NCI-H1417 (cell line): Measurements from ENCODE around the gene ACAD10.
"Not testable (repeated sequence)": the region's sequence is repeated elsewhere in the genome, so short reads cannot be mapped to it uniquely, and the experiment has no call there.

Source experiments
- DNase-seq, 3 experiments: peaks; one replicate each; lab custom pipeline; 2025; lab: John Stamatoyannopoulos, UW

Gene ACAD10

GRCh38 chr12:111687255-111687654 lies 1.4 kb downstream of the ACAD10 start:
- DNase-seq, result no peak

- DNase-seq, result no peak
These were observed 2.1 kb downstream of the ACAD10 start for GRCh38 chr12:111687952-111688351.

GRCh38 chr12:111691262-111691661 lies 5.4 kb downstream of the ACAD10 start:
- DNase-seq, result no peak

GRCh38 chr12:111692575-111693210 lies 6.8 kb downstream of the ACAD10 start:
- no peak for DNase-seq

- no peak for DNase-seq
These were observed 8.0 kb downstream of the ACAD10 start for GRCh38 chr12:111693818-111694217.

GRCh38 chr12:111699962-111700361 lies 14.1 kb downstream of the ACAD10 start:
- DNase-seq, result no peak

GRCh38 chr12:111705672-111706071 lies 19.8 kb downstream of the ACAD10 start:
- DNase-seq, result no peak

GRCh38 chr12:111706145-111706544 lies 20.3 kb downstream of the ACAD10 start:
- DNase-seq, result no peak

- DNase-seq, result peak in 2 of 3 experiments; percentile 38 to 81
These were observed 29.4 kb downstream of the ACAD10 start for GRCh38 chr12:111715279-111715678.

- not testable (repeated sequence) for DNase-seq
These were observed 33.5 kb downstream of the ACAD10 start for GRCh38 chr12:111719316-111719715.

- no peak for DNase-seq
These were observed 34.6 kb downstream of the ACAD10 start for GRCh38 chr12:111720457-111720856.

GRCh38 chr12:111723646-111724360 lies 38.0 kb downstream of the ACAD10 start:
- DNase-seq, result not testable (repeated sequence)

GRCh38 chr12:111728795-111729194 lies 42.9 kb downstream of the ACAD10 start:
- DNase-seq, result no peak

GRCh38 chr12:111730420-111730819 lies 44.6 kb downstream of the ACAD10 start:
- DNase-seq, result no peak

GRCh38 chr12:111732786-111733185 lies 46.9 kb downstream of the ACAD10 start:
- no peak for DNase-seq

GRCh38 chr12:111733340-111733915 lies 47.6 kb downstream of the ACAD10 start:
- DNase-seq, result no peak

- DNase-seq, result not testable (repeated sequence)
These were observed 53.7 kb downstream of the ACAD10 start for GRCh38 chr12:111739524-111739923.

- DNase-seq, result peak in 1 of 3 experiments; percentile 52
These were observed 55.5 kb downstream of the ACAD10 start for GRCh38 chr12:111741235-111741812.

- no peak for DNase-seq
These were observed 59.4 kb downstream of the ACAD10 start for GRCh38 chr12:111745211-111745610.

- DNase-seq, result no peak
These were observed 61.5 kb downstream of the ACAD10 start for GRCh38 chr12:111747333-111747732.

GRCh38 chr12:111748151-111748672 lies 62.4 kb downstream of the ACAD10 start:
- DNase-seq, result no peak

GRCh38 chr12:111748867-111749266 lies 63.0 kb downstream of the ACAD10 start:
- no peak for DNase-seq

GRCh38 chr12:111749391-111749790 lies 63.5 kb downstream of the ACAD10 start:
- DNase-seq, result no peak
